AML-193 (cell line): Measurements from ENCODE around the gene LRATD1.

Experiments
- DNase-seq, 2 experiments: peaks; one replicate each; lab custom pipeline; 2025; lab: John Stamatoyannopoulos, UW

LRATD1 gene

DNA sequence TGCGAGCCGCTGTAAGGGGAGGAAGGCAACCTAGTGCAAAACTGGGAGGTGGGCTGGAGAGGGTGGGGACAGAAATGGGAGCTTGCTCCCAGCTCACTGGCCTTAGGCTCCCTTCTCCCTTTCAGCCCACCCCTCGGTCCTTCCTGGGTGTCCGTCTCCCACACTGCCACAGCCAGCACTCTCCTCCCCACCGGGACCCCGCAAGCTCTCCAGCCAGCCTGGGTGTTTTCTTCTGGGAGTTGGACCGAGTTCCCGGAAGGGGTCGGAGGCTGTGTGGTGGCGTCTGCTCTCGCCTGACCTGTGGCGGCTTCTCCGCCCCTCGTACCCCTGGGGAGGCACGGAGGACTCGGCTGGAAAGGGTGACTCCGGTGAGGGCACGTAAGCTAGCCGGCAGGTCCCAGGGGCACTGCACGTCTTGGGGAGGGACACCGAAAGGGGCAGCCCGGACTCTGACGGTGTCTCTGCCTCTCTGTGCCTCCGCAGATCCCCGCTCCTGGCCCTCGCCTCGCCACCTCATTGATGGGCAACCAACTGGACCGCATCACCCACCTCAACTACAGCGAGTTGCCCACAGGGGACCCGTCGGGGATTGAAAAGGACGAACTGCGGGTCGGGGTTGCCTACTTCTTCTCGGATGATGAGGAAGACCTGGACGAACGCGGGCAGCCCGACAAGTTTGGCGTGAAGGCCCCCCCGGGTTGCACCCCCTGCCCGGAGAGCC, 1.1 kb downstream of the LRATD1 start:
- DNase-seq: no peak

DNA sequence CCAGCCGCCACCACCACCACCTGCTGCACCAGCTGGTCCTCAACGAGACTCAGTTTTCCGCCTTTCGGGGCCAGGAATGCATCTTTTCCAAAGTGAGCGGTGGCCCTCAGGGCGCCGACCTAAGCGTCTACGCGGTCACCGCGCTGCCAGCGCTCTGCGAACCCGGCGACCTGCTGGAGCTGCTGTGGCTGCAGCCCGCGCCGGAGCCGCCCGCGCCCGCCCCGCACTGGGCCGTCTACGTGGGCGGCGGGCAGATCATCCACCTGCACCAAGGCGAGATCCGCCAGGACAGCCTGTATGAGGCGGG, 1.6 kb downstream of the LRATD1 start:
- DNase-seq: no peak

DNA sequence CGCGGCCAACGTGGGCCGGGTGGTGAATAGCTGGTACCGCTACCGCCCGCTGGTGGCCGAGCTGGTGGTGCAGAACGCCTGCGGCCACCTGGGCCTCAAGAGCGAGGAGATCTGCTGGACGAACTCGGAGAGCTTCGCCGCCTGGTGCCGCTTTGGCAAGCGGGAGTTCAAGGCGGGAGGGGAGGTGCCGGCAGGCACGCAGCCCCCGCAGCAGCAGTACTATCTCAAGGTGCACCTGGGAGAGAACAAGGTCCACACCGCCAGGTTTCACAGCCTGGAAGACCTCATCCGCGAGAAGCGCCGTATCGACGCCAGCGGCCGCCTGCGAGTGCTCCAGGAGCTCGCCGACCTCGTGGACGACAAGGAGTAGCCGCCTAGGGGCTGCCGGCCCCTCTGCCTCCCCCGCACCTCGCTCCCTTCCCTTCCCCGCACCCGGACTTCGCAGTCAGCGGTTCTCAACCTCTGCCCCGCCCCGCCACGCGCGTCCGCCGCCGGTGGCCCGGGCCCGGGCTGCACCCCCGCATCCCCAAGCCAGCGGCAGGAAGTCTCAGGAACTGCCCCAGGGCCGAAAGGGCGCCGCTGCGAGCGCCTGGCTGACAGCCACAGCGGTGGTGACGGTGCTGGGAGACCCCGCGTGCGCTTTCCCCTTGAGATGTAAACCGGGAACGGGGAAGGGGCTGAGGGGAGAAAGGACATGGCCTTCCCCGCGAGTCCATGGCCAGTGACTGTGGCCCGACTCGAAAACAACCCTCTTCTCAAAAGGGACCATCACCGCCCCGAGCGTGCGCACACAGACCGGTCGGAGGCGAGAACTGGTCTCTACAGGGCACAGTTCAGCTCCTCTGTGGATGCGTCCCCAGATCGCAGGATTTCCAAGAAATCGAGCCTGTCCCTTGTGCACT, 2.2 kb downstream of the LRATD1 start:
- DNase-seq: no peak

DNA sequence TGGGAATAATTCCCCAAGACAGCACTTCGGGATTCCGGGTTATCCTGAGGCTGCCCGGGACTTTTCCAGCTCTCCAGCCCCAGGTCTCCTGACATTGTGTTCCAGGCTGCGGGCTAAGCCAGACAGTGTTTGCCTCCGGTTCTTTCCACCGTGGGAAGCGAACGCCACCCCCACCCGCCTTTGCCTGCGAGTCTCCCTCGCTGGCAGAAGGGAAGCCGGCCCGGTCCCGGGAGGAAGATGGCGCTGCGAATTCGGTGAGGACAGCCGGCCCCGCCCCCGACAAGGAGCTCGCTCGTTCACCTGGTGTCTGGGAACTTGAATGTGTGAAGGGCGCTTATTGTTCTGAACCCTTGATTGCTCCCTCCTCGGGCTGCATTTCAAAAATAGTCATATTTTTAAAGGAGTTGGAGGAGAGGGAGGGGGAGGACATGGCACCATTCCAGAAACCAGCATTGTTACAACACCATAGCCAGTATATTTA, 2.9 kb downstream of the LRATD1 start:
- no peak for DNase-seq

DNA sequence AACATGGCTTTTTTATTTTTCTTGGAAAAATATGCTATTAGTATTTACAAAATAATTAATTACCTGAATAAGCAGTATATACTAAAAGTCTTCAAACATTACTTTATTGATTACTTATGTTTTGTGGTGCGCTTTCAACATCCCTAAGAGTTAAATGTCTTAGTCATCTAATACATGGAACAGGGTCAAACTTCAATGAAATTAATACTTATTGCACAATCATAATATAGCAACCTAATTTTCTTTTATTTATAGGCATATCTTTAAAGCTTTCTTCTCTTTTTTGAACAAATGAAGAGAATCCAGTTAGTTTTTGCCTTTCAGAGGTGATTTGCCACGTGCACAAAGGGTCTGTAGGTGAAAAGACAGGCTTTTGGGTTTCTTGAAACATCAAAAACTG, 6.0 kb downstream of the LRATD1 start:
- no peak for DNase-seq

DNA sequence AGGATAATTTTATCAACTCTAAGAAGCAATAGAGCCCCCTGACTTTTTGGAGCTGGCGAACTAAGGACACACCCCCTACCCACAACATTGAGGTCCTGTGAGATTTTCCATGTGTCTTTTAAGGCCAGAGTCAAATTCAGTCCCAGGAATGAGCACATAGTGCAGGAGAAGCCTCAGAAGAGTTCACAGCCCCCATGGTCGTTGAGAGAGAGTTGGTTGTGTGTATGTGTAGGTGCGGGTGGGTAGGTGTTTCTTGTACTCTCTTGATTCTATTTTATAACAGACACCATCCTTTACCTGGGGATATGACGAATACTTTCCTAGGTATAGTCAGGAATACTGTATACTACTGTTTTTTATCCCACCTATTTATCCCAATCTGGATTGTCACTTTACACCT, 8.6 kb downstream of the LRATD1 start:
- DNase-seq: no peak

DNA sequence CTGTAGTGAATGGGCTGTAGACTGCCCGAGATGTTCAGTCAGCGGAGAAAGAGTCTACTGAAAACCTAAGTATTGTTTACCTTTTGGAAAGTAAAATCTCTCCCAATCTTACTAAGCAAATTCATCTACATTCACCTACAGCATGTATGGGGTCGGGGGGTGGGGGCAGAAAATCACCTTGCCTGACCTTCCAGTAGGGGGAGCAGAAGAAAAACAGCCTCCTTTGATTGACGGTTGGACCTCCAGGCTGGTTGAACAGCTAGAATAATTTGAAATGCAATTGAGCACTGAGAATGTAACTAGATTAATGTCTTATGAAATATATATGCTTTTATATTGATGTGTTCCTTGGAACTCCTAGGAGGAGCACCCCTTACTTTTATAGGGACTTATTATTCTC, 10.0 kb downstream of the LRATD1 start:
- no peak for DNase-seq

DNA sequence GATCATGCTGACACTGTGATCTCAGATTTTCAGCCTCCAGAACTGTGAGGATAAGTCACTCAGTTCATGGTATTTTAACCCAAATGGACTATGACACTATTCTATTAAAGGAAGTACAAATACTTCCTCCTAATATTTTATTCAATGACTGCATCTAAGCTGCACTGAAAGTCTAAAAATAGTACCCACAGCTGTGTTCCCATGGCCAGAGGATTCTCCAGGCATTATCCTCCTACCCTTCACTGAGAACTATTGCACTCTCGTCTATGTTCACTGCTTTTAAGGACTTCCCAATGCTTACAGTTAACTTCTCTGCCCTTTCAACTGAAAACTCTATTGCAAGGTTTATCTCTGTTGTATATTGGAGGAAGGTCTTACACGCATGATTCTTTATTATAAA, 15.2 kb downstream of the LRATD1 start:
- no peak for DNase-seq

DNA sequence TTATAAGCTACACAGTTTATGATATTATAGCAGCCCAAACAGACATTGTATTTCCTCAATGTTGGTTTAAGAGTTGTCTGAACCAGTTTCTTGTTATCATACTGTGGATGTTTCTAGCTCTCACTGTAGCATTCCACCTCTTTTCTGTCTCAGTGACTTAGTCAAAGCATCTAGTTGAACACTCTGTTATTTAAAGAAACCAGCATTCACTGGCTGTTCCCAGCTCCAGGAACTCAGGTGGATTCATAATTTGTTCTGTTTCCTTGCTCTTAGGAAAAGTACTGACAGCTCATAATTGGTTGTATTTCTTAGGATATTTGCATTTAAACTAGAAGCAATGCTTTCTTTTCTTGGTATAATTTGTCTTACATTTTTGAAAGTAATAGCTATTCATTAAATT, 17.5 kb downstream of the LRATD1 start:
- no peak for DNase-seq

DNA sequence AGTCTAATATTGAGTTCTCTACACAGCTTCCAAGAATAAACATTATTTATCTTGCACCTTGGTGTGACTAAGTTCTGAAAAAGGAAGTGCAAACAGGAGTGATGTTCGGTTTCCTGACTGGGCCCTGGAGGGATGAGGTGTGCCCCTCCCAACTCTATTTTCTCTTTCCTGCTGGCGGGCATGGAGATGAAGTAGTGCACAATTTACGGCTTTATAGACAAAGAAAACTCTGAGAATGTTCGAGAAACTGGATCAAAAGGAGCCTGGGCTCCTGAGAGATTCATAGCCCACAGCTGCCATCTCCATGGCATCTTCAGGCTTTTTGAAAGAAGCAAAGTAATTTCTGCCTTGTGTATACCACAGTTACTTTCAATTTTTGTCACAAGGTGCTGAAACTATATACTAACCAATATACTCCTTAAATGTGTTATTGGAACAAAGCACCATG, 22.3 kb downstream of the LRATD1 start:
- no peak for DNase-seq

DNA sequence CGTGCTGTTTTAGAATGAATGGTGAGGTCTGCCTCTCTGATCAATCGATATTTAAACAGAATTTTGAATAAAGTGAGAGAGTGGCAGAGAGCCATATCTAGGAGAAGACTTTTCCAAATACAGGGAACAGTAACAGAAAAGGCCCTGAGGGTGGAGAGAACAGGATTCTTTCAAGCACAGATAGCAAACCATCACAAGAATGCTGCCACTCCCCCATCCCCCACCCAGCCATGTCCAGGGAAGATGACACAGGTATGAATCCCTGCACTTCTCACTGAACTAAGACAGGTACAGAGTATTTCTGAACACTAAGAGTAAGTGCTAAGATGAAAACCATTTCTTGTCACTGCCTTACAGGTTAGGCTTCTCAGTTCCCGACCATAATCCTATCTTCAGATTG, 23.6 kb downstream of the LRATD1 start:
- no peak for DNase-seq

DNA sequence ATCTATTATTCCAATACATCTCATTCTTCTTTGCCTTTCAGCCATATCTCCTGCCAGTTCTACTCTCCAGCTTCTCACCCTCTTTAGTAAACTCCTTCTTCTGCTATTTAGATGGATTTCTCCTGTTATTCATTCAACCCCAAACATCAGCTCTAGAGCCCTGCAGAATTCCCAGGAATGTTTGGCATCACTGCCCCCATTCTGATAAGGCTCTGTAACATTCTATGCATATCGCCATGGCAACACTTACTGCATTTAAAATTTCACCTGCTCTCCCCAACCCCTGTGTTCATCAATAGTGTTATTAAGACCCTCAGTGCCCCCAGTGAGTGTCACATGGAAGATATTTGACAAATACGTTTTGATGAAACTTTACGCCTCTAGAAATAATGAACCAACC, 28.6 kb downstream of the LRATD1 start:
- DNase-seq: no peak

DNA sequence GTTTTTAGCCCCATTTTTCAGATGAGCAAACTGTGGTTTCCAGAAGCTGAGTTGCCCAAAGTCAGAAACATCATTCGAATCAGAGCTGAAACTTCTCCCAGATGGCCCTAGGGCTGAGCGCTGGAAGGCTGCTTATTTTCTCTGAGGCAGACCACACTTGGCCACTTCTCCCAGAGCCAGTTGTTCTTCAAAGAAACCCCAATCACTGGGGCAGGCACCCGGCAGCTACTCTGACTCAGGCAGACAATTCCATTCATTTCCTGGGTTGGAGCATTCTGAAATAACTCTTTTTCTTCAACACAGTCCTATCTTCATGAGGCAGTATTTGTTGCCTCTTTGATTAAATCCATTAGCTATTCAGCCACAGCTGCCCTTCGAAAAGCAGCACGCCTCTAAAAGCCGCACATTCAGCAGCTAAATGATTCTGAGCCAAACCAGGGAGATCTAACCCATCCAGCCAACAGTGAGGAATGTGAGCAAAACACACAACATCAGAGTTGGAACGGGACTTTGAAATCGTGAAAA, 40.9 kb downstream of the LRATD1 start:
- DNase-seq: no peak

DNA sequence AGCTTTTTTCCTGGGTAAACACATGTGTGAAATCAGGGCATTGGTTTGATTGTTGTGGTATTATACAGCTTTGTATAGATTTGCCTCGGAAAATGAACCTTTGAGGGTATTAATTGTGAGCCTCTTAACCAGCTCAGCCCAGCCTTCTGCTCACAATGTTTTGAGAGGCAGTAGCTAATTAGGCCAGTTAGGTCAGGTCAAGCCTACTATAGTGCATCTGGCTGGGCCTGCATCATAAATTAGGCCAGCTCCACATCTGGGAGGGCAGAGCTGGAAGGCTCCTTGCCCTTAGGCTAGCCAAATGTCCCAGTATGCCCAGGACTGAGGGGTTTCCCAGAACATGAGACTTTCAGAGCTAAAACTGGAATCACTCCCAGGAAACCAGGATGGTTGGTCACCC, 43.0 kb downstream of the LRATD1 start:
- no peak for DNase-seq

DNA sequence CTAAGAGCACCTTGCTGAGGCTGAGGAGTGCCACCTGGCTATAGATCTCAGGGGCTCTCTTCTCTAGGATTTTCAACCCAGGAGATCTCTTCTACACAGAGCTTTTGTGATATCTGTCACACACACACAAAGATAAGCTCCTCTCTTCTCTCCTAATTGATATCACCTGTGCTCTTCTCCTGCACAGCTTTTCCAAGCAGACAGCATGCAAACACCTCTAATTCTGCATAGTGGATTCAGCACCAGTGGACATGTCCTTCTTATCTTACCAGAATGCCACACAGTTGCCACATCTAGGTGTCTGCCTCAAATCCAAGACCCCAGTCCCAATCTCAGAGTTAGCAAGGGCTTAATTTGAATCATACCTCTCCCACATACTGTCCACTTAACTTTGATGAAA, 43.9 kb downstream of the LRATD1 start:
- DNase-seq: no peak

DNA sequence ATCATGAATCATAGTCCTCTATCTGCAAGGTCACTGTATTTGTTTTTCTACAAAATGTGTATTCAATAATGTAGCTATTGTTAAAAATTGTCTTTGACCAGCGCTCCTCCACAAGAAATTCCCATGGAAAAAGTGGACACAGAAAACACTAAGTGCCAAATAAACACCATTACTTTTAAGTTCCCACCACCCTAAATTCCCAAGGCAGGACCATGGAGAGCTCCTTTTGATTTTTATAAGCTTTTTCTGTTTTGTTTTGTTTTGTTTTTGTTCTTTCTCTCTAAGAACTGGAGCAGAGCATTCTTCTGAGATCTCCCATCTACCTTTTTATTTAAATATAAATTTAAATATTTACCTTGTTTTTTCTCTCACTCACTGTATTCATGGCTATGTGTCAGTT, 44.5 kb downstream of the LRATD1 start:
- DNase-seq: no peak

DNA sequence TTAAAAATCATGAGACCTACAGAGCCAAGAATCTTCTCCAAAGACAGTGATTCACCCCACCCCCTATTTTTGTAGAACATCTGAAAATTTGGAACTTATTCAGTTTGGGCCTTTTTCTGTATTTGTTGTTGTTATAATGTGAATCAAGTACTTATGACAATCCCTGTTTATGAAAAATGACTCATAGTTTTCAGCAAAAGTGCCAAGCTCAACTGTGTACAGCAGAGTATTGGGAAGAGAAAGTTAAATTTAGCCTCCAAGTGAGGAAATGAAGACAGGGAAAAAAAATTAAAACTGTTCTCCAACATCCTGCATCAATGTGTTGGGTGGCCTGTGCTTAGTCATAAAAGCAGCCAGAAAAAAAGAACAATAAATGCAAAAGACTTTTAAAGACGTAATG, 46.2 kb downstream of the LRATD1 start:
- no peak for DNase-seq

DNA sequence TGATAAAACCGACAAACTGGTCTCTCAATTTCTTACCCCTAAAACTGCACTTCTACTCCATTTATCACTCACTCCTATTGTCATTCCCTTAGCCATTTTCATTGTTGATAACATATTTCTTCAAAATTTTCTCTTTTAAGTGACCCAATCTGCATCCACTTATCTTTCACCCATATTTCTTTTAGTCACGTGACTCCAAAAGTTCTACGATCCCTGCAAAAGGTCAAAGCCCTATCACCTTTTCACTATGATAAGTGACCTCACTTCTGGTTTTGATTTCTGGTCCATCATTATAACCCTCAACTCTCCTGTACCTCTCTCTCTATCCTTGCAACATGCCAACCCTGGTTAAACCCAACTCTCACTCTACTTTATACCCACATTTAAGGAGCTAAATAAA, 49.1 kb downstream of the LRATD1 start:
- DNase-seq: no peak
